Activated T-helper 1 cell treated with anti-CD3 and anti-CD28 coated beads, Interleukin-12 subunit alpha, Interleukin-12 subunit beta, Interleukin-2, Interleukin-4 antibody, amounts not matched to agents 30 ng/mL and 10 ng/mL and 1 ng/mL, durations not matched to agents 14 hours and 24 hours and 36 hours (primary cell): ENCODE measurements around the gene HSD17B2. TPM values are rescaled to one million over a fixed set of nuclear protein-coding genes. Genes with fewer than 3 reads are reported as not detected.

Source experiments
- DNase-seq: peaks from one replicate; pipeline ENCODE4 v3.0.0; 2021; ENCODE audit warnings: low spot score
- H3K27ac Mint-ChIP-seq: one replicate; pipeline ENCODE4 v1.8.0; 2021; ENCODE audit warnings: mild to moderate bottlenecking, mixed read lengths
- H3K27me3 Mint-ChIP-seq: one replicate; pipeline ENCODE4 v1.8.0; 2022; ENCODE audit warnings: mild to moderate bottlenecking, moderate library complexity, mixed read lengths; ENCODE audit not compliant: insufficient read depth
- H3K36me3 Mint-ChIP-seq: one replicate; pipeline ENCODE4 v1.8.0; 2021; ENCODE audit warnings: low read depth, mixed read lengths
- H3K4me1 Mint-ChIP-seq: one replicate; pipeline ENCODE4 v1.8.0; 2021; ENCODE audit warnings: low read depth, mixed read lengths
- H3K4me3 Mint-ChIP-seq: one replicate; pipeline ENCODE4 v1.8.0; 2021; ENCODE audit warnings: mild to moderate bottlenecking, moderate library complexity, mixed read lengths
- H3K9me3 Mint-ChIP-seq: one replicate; pipeline ENCODE4 v1.8.0; 2021; ENCODE audit warnings: mixed read lengths
- intact Hi-C: fragments of 100-400 bp; cut with micrococcal nuclease; formaldehyde crosslinking; loops from one replicate; pipeline ENCODE4 v1.15.1; 2024
- total RNA-seq: library from RNA; stranded (reverse); gene quantifications from 2 replicates; pipeline ENCODE4 v1.2.3, GENCODE V29; 2022

Gene HSD17B2, protein sequence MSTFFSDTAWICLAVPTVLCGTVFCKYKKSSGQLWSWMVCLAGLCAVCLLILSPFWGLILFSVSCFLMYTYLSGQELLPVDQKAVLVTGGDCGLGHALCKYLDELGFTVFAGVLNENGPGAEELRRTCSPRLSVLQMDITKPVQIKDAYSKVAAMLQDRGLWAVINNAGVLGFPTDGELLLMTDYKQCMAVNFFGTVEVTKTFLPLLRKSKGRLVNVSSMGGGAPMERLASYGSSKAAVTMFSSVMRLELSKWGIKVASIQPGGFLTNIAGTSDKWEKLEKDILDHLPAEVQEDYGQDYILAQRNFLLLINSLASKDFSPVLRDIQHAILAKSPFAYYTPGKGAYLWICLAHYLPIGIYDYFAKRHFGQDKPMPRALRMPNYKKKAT
- not detected in 2 replicates for total RNA-seq

DNA sequence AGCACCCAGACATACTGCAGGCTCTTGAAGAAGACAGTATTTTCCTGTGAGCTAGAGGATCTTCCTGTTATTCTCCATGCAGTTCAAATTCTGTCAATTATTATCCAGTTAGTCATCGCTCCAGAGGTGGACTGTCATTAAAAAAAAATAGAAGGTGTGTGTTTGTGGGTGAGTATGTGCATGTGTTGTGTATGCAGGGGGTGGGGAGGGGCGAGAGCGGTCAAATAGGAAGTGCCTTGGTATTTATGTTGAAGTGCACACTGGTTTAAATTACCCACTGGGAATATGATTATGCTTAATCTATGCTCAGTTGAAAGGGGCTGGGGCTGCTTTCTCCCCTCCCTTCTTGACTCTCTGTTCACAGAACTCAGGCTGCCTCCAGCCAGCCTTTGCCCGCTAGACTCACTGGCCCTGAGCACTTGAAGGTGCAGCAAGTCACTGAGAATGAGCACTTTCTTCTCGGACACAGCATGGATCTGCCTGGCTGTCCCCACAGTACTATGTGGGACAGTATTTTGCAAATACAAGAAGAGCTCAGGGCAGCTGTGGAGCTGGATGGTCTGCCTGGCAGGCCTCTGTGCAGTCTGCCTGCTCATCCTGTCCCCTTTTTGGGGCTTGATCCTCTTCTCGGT is at the start of gene HSD17B2:
TSS of gene HSD17B2 (plus strand) at position 273 of the 632 bp plus-strand sequence. CDS start at position 445, 172 bp downstream.
- no peak within 1 kb of the TSS for H3K4me3 Mint-ChIP-seq
- H3K27ac Mint-ChIP-seq = no peak within 1 kb of the TSS
- H3K9me3 Mint-ChIP-seq = no peaks in the 10 kb centered on the region
- DNase-seq = no peak
- peaks cover 6% of the 10 kb centered on the region for H3K27me3 Mint-ChIP-seq
- intact Hi-C loops = no loop called here
- H3K4me1 Mint-ChIP-seq = no peaks in the 10 kb centered on the region
- H3K36me3 Mint-ChIP-seq = no peaks in the 10 kb centered on the region

GRCh38 chr16:81987121-81987520 is 47.9 kb upstream of the HSD17B2 start:
- Mint-ChIP-seq H3K27me3 (peaks cover 6% of the 10 kb centered on the region), H3K4me1 (no peaks in the 10 kb centered on the region), H3K36me3 (no peaks in the 10 kb centered on the region), H3K9me3 (no peaks in the 10 kb centered on the region), H3K27ac (no peak overlapping the region), H3K4me3 (no peak overlapping the region)
- DNase-seq = no peak
- intact Hi-C loops = no loop called here

DNA sequence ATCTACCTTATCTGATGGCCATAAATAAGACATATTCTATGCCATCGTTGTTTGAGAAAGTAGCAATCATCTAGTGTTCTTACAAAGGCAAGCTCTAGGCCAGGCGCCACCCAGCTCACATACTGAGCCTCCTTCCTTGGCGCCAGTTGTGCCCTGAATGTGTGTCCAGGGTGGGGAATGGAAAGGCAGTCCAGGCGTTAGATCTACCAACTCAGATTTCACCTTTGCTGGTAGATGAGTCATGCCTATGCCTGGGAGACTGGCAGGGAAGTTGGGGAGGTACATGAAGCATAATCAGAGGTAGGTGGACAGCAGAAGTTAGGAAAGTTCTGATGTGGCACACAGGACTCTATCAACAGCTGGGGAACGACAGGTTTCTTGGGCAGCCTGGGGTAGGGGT is 47.3 kb upstream of the HSD17B2 start:
- Mint-ChIP-seq H3K4me3 (no peak overlapping the region), H3K27ac (no peak overlapping the region), H3K36me3 (no peaks in the 10 kb centered on the region), H3K4me1 (no peaks in the 10 kb centered on the region), H3K9me3 (no peaks in the 10 kb centered on the region), H3K27me3 (peaks cover 6% of the 10 kb centered on the region)
- intact Hi-C loops = no loop called here
- no peak for DNase-seq

DNA sequence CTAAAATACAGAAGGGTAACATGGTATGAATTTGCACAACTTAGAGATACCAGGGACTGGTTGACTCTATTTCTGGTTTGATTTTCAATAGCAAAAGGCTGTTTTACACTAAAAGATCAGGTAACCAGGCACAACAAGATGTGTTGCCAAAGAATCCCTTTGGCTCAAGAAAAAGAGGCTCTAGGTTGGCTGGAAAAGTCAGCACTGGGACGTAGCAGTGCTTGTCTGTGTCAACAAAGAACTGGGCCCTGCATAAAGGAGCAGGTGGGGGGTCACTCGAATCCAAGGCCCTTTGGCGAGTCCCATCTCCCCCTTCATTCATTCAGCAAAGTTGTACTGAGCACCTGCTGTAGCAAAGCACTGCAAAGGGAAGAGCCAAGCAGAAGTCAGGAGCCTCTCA is 42.2 kb upstream of the HSD17B2 start:
- intact Hi-C loops = no loop called here
- Mint-ChIP-seq H3K9me3 (no peaks in the 10 kb centered on the region), H3K36me3 (no peaks in the 10 kb centered on the region), H3K27ac (no peak overlapping the region), H3K4me3 (no peak overlapping the region), H3K4me1 (no peaks in the 10 kb centered on the region), H3K27me3 (no peaks in the 10 kb centered on the region)
- no peak for DNase-seq

DNA sequence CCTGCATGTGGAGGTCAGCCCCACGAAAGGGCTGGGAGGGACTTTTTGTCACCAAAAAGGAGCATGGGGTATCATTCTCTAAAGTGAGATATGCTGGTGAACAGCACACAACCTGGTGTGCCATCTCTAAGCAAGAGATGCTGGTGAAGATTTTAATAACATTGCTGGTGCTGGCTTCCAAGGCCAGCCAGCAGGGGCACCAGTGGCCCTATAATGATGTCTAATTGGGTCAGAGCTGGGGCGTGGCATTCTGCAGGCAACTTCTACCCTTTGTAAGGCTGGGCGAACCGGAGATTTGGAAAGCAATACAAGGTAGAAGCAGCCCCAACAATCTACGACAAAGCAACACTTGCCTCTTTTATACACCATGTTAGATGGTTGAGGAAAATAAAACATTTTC is 40.6 kb upstream of the HSD17B2 start:
- intact Hi-C loops = loop anchor here (1.0 kb wide), 1 partner anchor 236 kb away; no protein-coding TSS in a partner anchor
- Mint-ChIP-seq H3K9me3 (no peaks in the 10 kb centered on the region), H3K4me3 (no peak overlapping the region), H3K36me3 (peaks cover 7% of the 10 kb centered on the region), H3K27me3 (no peaks in the 10 kb centered on the region), H3K27ac (no peak overlapping the region), H3K4me1 (no peaks in the 10 kb centered on the region)
- no peak for DNase-seq

GRCh38 chr16:81995651-81996050 is 39.4 kb upstream of the HSD17B2 start:
- no peaks in the 10 kb centered on the region for H3K9me3 Mint-ChIP-seq
- intact Hi-C loops = no loop called here
- no peak for DNase-seq
- no peak overlapping the region for H3K4me3 Mint-ChIP-seq
- no peak overlapping the region for H3K27ac Mint-ChIP-seq
- H3K4me1 Mint-ChIP-seq = no peaks in the 10 kb centered on the region
- peaks cover 7% of the 10 kb centered on the region for H3K36me3 Mint-ChIP-seq
- H3K27me3 Mint-ChIP-seq = no peaks in the 10 kb centered on the region

GRCh38 chr16:81996664-81997509 is 38.2 kb upstream of the HSD17B2 start:
- Mint-ChIP-seq H3K36me3 (peaks cover 7% of the 10 kb centered on the region), H3K27me3 (no peaks in the 10 kb centered on the region), H3K4me1 (no peaks in the 10 kb centered on the region), H3K27ac (no peak overlapping the region), H3K4me3 (no peak overlapping the region), H3K9me3 (no peaks in the 10 kb centered on the region)
- intact Hi-C loops = no loop called here
- DNase-seq = no peak

GRCh38 chr16:81997738-81998137 is 37.3 kb upstream of the HSD17B2 start:
- intact Hi-C loops = no loop called here
- peaks cover 12% of the 10 kb centered on the region for H3K36me3 Mint-ChIP-seq
- H3K27ac Mint-ChIP-seq = no peak overlapping the region
- H3K27me3 Mint-ChIP-seq = no peaks in the 10 kb centered on the region
- H3K9me3 Mint-ChIP-seq = no peaks in the 10 kb centered on the region
- H3K4me3 Mint-ChIP-seq = no peak overlapping the region
- no peaks in the 10 kb centered on the region for H3K4me1 Mint-ChIP-seq
- DNase-seq = no peak

- no peak for DNase-seq
- Mint-ChIP-seq H3K27me3 (no peaks in the 10 kb centered on the region), H3K36me3 (peaks cover 14% of the 10 kb centered on the region), H3K4me1 (no peaks in the 10 kb centered on the region), H3K9me3 (peaks cover under 1% of the 10 kb centered on the region), H3K27ac (no peak overlapping the region), H3K4me3 (no peak overlapping the region)
- intact Hi-C loops = no loop called here
These were observed 32.2 kb upstream of the HSD17B2 start for GRCh38 chr16:82002831-82003230.

DNA sequence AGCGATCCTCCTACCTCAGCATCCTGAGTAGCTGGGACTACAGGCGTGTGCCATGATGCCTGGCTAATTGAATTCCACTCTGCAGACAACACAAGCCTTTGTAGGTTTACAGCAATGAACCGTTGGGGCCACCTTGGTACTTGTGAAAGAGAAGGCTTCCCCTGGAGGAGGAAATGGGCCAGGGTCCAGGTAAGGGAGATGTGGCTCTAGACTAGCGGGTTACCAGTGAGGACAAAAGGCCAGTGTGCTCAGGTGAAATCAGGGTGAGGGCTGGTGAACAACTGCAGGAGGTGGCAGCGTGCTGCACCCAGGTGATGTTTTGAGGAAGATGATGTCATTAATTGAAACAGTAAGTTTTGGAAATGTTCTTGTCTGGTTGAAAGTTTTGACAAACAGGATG is 30.5 kb upstream of the HSD17B2 start:
- no peaks in the 10 kb centered on the region for H3K4me1 Mint-ChIP-seq
- intact Hi-C loops = no loop called here

GRCh38 chr16:82005027-82005830 is 29.8 kb upstream of the HSD17B2 start:
- Mint-ChIP-seq H3K4me1 (no peaks in the 10 kb centered on the region), H3K27me3 (no peaks in the 10 kb centered on the region), H3K36me3 (peaks cover 18% of the 10 kb centered on the region), H3K9me3 (peaks cover 15% of the 10 kb centered on the region), H3K4me3 (no peak overlapping the region), H3K27ac (no peak overlapping the region)
- DNase-seq = no peak
- intact Hi-C loops = no loop called here

More for the DNA sequence above, 30.5 kb upstream of the HSD17B2 start:
- Mint-ChIP-seq H3K27me3 (no peaks in the 10 kb centered on the region), H3K4me3 (no peak overlapping the region), H3K9me3 (peaks cover 14% of the 10 kb centered on the region), H3K27ac (no peak overlapping the region), H3K36me3 (peaks cover 17% of the 10 kb centered on the region)
- DNase-seq = no peak

DNA sequence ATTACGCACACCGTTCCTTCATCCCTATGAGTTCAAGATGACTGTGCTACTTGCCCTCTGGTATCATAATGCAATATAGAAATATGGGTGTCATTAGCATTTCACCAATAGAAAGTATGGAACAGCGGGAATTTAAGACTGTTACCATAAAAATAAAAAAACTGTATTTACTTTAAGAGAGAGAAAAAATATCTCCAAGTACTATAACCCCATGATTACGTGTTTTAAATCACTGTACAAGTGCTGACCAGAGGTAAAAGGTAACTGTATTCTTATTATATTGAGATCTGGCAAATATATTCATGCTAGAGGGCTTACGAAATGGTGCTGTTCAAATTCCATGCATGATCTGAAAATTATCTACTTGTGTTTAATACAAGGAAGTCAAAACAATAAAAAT is 29.0 kb upstream of the HSD17B2 start:
- intact Hi-C loops = no loop called here
- Mint-ChIP-seq H3K4me3 (no peak overlapping the region), H3K36me3 (peaks cover 18% of the 10 kb centered on the region), H3K9me3 (peaks cover 15% of the 10 kb centered on the region), H3K4me1 (peaks cover 8% of the 10 kb centered on the region), H3K27ac (no peak overlapping the region), H3K27me3 (no peaks in the 10 kb centered on the region)
- DNase-seq = no peak
